Measurements from ENCODE around the gene EFCAB6.

DNA sequence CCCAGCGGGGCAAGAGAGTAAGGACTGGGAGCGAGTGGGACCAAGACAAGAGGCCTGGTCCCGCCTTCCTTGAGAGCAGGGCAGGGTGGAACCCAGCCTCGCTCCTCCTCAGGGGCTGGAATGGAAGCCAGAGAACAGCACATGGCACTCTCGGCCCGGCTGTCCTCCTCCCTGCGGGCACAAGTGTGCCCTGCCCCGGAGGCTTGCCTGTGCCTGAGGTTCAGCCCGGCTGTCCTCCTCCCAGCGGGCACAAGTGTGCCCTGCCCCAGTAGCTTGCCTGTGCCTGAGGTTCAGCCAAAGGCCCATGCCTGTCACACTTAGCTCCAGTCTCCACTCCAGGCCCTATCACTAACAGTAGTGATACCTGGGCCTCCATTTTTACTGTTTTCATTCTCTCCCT lies 26.1 kb upstream of the EFCAB6 start:
- TF ChIP-seq, protein P1, sequence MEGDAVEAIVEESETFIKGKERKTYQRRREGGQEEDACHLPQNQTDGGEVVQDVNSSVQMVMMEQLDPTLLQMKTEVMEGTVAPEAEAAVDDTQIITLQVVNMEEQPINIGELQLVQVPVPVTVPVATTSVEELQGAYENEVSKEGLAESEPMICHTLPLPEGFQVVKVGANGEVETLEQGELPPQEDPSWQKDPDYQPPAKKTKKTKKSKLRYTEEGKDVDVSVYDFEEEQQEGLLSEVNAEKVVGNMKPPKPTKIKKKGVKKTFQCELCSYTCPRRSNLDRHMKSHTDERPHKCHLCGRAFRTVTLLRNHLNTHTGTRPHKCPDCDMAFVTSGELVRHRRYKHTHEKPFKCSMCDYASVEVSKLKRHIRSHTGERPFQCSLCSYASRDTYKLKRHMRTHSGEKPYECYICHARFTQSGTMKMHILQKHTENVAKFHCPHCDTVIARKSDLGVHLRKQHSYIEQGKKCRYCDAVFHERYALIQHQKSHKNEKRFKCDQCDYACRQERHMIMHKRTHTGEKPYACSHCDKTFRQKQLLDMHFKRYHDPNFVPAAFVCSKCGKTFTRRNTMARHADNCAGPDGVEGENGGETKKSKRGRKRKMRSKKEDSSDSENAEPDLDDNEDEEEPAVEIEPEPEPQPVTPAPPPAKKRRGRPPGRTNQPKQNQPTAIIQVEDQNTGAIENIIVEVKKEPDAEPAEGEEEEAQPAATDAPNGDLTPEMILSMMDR (IDR thresholded peaks at IDR 0.05), result no peak
- TF ChIP-seq POLR2A (IDR thresholded peaks at IDR 0.05), result no peak

Measured in adrenal gland (tissue), 5 donors.